Pons (tissue), 1 donor: ENCODE data around the gene RAD54L.
"Not testable (repeated sequence)": the region's sequence is repeated elsewhere in the genome, so short reads cannot be mapped to it uniquely, and the experiment has no call there.

ENCODE experiments used
- DNase-seq: peaks from one replicate; pipeline ENCODE4 v3.0.0-alpha.2; 2016; ENCODE audit warnings: low spot score

The RAD54L gene

GRCh38 chr1:46285730-46286477 is 38.3 kb downstream of the RAD54L start:
- DNase-seq = no peak

GRCh38 chr1:46288485-46289133 is 41.0 kb downstream of the RAD54L start:
- DNase-seq = no peak

- DNase-seq = no peak
Measured at GRCh38 chr1:46289134-46289494, 41.6 kb downstream of the RAD54L start.

GRCh38 chr1:46289976-46290375 is 42.4 kb downstream of the RAD54L start:
- no peak for DNase-seq

- no peak for DNase-seq
Measured at GRCh38 chr1:46295306-46295705, 47.7 kb downstream of the RAD54L start.

- no peak for DNase-seq
Measured at GRCh38 chr1:46298387-46298786, 50.8 kb downstream of the RAD54L start.

GRCh38 chr1:46300673-46301405 is 53.3 kb downstream of the RAD54L start:
- DNase-seq = peak; percentile 20

- no peak for DNase-seq
Measured at GRCh38 chr1:46301406-46301807, 53.8 kb downstream of the RAD54L start.

- peak; percentile 27 for DNase-seq
Measured at GRCh38 chr1:46301808-46302640, 54.5 kb downstream of the RAD54L start.

GRCh38 chr1:46302641-46303037 is 55.1 kb downstream of the RAD54L start:
- DNase-seq = peak; percentile 18

- peak; percentile 98 for DNase-seq
Measured at GRCh38 chr1:46303038-46303871, 55.7 kb downstream of the RAD54L start, which contains the start of the genes LRRC41 and UQCRH. TSS of gene LRRC41 (minus strand) at chr1:46303616. CDS start at chr1:46303322, 294 bp downstream. TSS of gene UQCRH (plus strand) at chr1:46303698. CDS start at chr1:46303767, 69 bp downstream.

GRCh38 chr1:46303872-46304326 is 56.3 kb downstream of the RAD54L start:
- DNase-seq = no peak

- no peak for DNase-seq
Measured at GRCh38 chr1:46306159-46306530, 58.6 kb downstream of the RAD54L start.

- no peak for DNase-seq
Measured at GRCh38 chr1:46309401-46310159, 62.0 kb downstream of the RAD54L start.

GRCh38 chr1:46310321-46310720 is 62.8 kb downstream of the RAD54L start:
- DNase-seq = no peak

- no peak for DNase-seq
Measured at GRCh38 chr1:46315669-46316403, 68.3 kb downstream of the RAD54L start.

GRCh38 chr1:46317323-46317722 is 69.8 kb downstream of the RAD54L start:
- no peak for DNase-seq

- DNase-seq = not testable (repeated sequence)
Measured at GRCh38 chr1:46319301-46319700, 71.7 kb downstream of the RAD54L start.
